CD4-positive, alpha-beta T cell treated with Interleukin-12 subunit alpha and Interleukin-12 subunit beta, for 1 hour (primary cell): ENCODE results near the gene CD59.

Experiments used
- DNase-seq: peaks from one replicate; pipeline ENCODE4 v3.0.0-alpha.2; 2020

CD59 gene, protein sequence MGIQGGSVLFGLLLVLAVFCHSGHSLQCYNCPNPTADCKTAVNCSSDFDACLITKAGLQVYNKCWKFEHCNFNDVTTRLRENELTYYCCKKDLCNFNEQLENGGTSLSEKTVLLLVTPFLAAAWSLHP

DNA sequence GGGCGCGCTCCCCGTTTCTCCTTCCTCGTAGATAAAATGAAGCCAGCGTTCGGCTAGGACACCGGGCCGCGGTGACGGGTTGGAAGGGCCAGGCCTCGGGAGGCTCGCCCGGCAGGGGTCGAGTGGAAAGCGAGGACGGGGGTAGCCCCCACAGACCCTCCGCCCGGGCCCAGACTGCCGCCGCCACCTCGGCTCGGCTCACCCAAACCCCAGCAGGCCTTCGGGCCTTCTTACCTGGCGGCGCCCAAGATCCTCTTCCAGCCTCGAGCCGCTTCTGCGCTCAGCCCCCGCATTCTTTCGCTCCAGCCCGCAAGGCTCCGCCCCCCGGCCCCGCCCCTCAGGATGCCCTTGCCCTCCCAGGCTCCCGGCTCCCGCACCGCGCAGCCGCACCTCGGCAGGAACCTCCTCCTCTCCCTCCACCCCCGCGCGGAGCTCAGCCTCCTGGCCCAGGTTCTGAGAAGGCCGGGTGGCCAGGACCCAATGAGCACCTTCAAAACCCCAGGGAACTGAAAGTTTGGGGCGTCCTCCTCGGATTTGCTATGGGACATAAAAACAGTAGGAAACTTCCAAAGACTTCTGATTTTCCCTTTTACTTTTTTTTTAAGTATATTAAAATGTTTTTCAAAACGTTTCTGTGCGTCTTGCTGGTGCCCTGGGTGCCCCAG is at the start of gene CD59:
Gene CD59 (minus strand): TSS at position 276 of the 665 bp plus-strand sequence. CDS start 13,978 bp downstream, outside the sequence.
- DNase-seq: peak; percentile 91

DNA sequence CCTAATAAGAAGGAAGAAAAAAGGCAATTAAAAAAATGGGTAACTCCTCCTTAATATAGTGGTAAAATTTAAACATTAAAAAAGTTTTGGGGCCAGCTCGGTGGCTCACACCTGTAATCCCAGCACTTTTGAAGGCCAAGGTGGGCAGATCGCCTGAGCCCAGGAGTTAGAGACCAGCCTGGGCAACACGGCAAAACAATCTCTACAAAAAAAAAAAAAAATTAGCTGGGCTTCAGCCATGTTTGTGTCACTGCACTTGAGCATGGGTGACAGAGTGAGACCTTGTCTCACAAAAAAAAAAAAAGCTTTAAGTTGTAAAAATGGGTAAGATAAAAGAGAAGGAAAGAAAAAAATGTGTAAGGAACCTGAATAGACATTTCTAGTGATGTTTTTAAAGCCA is 49.4 kb upstream of the CD59 start:
- DNase-seq: no peak

DNA sequence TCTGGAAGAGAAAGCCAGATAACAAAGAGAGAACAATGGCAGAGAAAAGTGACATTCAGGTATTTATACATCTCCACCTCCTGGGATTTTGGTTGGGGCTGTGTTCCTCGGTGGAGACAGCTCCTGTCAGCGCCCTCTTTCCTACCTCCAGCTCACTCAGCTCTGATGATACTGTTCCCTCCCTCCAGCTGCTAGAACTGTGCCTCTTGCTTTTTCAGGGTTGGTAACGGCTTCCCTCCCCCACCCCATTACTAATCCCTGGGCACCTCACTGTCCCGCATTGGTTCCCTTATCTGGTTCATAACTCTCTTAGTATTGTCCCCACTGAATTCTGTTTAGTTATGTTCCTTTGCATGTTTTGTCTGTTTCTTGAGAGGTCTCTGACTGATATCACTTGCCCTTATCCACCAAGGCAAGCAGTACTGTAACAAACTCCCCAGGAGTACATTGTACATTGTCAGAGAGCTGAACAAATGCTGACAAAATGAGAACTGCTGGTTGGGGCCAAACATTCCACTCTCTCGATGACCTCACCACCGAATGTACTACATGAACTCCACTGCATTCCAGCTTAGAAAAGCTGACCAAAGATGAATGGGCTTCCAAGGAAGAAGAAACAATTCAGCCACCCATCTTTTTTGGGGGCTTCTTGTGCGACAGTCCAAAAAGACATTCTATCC is 43.8 kb upstream of the CD59 start:
- DNase-seq: no peak

DNA sequence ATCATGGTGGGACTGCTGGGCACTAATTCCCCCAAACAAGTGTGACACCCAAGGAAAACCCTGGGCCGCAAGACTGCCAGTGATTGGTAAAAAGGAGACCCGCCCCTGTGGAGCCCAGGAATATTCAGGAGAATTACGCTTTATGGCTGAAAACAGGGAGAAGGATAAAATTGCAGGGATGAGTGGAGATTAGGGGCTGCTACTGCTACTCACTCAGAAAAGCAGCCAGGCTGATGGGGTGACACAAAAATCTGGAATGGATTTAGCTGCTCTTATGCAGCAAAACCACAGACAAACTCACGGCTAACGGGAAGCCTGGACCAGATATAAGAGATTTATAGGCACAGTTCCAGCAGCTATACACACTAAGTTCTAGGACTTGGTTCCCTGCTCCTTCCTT is 42.5 kb upstream of the CD59 start:
- no peak for DNase-seq

DNA sequence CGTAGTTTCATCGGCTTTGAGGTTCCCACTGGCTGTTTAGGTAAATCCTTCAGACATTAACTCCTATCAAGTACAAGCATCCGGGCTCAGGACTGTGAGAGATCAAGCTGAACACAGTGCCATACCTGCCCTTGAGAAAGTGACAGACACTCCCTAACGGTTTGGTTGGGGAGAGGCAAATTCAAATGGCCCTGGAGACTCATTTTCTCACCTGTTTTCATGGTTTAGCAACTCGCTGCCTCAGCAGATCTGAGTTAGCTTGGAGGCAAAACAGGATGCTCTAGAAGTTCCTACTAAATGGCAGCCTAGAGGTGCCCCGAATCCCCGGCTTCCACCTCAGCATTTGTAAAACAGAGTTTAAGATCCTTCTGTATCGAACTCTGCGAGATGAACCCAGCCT is 41.7 kb upstream of the CD59 start:
- DNase-seq: peak; percentile 48

DNA sequence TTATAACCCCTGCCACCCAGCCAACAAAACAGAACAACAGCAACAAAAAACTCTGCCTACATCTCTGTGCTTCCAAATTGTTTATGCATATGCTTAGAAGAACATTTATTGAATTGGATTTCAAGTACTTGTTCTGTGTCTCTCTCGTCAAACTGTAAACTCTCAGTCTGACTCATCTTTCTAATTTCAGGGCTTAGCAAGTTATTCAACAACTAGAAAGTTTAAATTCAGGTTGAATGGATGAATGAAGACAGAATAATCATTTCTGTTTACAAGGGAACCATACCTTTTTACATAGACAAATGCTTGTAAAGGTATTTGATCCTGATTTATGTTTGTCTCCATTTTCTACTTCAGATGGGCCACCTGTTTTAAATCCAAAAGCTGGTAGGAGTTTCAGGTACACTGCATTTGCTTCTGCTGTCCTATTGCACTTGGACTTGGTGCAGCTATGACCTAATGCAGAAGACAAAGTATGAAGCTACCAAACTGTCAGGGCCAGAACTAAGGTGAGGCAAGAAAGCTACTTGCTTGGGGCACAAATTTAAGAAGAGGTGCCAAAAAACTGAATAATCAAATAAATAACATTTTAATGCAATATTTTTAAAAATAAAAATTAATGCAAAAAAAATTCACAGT is 39.7 kb upstream of the CD59 start:
- no peak for DNase-seq

DNA sequence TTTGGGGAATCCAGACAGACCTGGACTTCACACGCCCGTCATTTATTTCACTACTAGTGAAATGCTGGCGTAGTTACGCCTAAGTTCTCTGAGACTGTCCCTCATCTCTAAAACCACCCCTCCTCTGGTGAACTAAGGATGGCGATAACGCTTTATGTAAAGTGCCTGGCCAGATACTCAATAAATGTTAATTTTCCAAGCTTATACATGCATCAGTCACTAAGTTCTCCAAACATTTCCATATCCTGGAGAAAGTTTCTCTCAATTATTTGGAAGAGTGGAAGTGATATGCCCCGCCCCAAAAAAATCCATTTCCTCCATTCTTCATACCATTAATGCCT is 39.2 kb upstream of the CD59 start:
- DNase-seq: no peak

DNA sequence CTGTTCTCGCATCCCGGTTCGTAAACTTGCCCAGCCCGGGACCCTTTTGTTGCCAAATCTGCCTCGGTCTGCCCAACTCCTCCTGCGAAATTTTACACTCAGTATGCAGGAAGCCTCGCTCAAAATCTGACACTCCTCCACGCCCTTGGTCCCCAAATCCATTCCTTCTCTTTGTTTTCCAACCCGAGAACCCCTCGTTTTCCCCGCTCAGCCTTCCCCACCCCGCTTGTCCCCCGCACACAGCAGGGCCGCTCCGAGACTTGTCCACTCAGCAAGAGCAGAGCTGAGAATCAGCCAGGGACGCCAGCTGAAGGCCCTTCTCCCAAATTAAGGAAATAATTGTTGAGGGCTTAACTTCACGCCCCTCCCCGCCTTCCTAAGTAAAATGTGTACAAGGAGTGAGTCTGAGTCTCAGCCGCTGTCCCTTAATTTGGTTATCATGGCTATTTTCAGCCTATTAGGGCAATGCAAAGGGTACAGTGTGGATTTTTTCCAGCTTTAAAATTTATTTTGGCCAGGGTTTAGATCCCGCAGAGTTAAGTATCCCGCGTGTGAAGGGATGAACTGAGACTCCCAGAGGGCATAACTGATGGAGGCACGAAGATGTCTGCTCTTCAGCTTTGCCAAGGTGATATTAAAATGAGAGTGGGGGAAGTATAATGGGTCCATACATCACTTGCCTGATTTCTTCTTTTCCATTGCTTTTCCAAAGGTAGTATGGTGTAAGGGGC is 38.7 kb upstream of the CD59 start:
- no peak for DNase-seq

DNA sequence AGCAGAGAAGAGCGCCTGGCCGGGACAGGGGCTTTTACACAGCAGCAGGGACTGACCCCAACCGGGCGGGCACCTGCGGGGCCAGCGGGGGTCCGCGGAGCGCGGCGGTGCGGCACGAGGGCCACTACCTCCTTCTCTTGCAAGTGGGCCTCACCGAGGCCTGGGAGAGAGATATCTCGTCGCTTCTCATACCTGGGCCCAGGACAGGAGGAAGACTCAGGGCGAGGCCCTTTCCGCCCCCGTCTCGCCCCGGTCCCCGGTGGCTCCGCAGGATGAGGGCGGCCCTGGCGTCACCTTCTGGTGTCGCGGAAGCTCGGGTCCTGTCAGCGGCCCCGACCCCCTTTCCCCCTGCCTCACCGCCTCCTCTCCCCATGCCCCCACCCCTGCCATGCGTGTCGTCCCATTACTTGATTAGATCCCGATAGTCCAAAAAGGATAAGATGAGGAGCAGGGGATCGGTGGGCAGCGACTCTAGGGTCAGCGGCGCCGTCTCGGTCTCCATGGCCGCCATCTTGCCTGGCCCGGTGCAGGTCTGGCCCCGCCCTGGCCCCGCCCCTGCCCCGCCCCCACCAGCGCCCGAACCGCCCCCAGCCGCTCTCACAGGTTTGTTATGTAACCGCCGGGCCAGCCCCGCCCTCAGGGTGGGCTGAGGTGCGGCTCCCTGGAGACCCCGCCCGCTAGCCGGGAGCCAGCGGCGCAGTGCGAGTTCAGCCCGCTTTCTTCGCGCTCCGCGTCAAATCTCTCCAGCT is 37.9 kb upstream of the CD59 start, which contains the start of gene FBXO3:
Gene FBXO3 (minus strand): TSS at position 534 of the 749 bp plus-strand sequence. CDS start 23 bp downstream, at position 511.
- peak; percentile 91 for DNase-seq

DNA sequence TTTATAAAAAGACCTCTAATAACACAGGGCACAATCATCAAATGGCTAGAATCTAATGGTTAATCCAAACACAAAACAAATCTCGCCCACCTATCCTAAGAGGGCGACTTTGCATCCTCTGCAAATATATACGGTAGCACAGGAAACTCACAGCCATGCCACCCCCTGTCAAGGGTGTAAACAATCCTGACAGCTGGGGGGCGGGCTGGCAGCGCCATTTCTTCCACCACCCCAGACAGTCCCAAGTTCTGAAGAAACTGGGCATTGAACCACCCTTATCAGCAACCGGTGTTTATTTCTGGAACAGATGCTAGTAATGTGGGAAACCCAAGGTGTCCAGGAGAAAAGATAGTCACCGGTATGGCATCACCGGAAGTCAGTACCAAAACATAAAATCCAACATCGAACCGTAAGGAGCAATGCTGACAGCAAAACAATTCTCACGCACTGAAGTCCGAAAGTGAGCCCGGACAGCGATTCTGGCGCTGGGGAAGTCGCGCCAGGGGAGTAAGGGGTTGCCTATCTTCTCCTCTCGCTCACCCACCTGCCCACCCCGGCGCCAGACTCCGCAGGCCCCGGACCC is 37.3 kb upstream of the CD59 start:
- DNase-seq: peak; percentile 39

DNA sequence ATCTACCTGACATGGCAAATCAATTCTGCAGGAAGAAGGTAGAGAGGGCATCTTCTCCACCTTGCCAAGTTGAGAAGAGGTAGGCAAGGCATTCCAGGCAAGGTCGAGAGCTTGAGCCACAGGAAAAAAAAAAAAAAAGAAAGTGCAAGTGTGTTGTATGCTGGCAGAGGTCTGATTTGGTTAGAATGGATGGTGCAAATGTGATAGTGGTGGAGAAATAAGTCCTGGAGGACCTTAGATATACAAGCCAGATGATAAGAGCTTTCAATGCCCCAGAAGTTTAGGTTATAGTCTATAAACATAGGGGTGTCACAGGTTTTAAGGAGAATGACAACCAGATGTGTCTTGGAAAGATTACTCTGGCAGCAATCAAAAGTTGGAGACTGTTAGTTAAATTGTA is 36.6 kb upstream of the CD59 start:
- no peak for DNase-seq

DNA sequence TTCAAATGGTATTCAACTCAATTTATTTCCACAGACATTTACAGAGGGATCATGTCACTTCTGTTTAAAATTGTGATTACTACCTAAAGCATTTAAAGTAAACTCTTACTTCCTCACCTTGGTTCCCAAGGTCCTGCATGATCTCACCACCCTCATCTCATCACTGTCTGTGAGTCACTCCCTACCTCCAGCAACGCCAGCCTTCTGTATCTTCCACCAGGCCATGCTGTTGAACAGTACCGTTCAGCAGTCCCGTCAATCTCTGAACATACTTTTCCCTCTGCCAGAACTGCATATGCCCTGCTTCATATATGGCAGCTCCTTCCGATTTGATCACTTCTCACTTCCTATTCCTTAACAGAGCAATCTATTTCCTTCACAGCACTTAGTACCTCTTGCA is 36.1 kb upstream of the CD59 start:
- DNase-seq: no peak

DNA sequence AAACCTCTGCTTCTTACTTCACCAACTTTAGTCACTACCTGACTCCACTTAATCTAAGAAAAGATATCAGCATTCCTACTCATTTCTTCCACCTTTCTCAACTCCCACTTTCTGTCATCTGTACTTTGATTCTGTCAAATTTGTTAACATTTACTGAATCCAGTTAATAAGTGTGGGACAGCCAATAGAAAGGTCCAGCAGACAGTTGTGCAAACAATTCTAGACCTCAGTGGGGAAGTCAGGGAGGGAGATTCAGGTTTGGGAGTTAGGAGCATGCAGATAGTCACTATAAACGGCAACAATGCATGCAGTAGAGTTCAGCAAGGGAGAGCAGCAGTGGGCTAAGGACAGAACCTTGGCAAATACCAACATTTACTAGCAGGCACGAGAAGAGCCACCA is 34.0 kb upstream of the CD59 start:
- DNase-seq: no peak

DNA sequence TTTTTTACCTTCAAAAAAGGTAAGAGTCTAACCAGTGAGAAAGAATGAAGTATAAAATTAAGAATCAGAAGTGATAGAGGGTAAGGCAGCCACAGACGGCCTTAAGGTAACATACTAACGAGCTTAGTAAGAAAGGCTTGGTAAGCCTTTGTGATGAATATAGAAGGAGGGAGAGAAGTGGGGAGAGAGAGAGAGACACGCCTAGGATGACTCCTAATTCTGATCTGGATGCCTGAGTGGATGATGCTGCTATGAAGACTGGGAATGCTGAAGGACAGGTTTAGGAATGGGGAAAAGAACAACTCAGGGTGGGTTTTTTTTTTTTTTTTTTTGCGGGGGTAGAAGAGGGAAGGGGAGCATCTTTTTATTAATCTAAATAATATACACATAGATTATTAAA is 33.3 kb upstream of the CD59 start:
- DNase-seq: no peak

DNA sequence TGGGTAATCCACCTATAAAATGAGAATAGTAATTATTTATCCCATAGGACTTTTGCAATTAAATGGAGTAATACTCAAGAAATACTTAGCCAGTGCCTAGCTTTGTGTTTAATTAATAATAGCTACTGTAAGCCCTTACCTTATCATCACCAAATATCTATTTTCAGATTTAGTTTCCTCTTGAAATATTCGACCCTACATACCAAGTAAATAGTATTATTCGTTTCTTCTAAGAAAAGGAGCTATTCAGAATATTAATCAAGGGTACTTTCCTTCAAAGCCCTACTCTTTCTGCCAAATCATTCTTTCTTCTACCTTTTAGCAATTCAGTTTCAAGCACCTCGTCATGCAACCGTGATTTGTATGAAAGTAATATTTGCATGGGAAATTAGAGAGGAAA is 31.4 kb upstream of the CD59 start:
- DNase-seq: no peak

DNA sequence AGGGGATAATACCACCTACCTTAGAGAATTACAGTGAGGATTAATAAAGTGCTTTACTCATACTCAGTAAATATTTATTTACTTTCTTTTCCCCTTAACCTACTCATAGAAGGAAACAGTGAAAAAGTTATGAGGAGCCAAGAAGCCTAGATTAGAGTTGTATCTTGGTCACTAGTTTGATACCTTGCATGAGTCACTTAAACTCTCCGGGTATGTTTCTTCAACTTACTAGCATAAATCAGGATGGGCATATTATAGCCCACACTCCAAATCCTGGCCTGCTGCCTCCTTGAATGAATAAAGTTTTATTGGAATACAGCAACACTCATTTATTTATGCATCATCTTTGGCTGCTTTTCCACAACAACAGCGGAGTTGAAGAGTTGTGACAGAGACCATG is 29.9 kb upstream of the CD59 start:
- DNase-seq: no peak

DNA sequence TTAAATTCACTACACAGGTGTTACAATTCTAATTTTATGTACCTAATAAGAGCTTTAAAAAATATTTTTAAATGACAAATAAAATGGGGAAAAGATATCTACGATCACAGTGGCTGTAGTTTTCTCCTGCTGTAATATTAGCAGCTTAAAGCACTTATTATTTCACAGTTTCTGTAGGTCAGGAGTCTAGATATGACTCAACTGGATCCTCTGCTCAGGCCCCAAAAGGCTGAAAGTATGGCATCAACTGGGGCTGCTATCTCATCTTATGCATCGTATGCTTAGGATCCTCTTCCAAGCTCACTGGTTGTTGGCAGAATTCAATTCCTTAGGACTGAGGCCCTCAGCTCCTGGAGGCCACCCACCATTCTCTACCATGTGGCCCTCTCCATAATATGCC is 25.2 kb upstream of the CD59 start:
- DNase-seq: no peak

DNA sequence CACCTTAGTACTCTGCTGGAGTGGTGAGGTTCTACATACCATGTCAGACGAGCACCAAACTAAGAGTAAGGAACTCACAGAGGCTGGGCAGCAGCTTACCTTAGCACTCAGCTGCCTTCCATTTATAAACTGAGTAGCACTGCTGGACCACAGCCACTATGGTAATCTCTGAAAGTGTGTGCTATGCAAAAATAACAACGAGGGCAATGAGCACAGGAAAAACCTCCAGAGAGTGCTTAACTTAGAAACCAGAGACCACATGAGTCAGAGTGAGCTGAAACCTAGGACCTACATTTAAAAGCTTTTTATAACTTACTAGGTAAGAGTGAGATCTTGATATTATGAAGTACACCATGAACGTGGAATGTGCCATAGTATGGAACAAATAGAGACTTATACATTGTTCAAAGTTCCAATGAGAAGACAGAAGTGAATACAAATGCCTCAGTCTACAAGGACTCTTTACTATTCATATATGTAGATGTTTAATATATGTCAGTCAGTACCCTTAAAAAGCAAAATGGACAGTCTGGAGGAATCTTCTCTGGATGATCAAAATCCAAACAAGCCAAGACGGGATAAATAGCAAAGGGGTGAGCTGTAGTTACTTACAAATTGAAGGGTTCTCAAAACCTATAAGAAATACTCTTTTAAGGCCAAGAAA is 17.2 kb upstream of the CD59 start:
- DNase-seq: no peak

DNA sequence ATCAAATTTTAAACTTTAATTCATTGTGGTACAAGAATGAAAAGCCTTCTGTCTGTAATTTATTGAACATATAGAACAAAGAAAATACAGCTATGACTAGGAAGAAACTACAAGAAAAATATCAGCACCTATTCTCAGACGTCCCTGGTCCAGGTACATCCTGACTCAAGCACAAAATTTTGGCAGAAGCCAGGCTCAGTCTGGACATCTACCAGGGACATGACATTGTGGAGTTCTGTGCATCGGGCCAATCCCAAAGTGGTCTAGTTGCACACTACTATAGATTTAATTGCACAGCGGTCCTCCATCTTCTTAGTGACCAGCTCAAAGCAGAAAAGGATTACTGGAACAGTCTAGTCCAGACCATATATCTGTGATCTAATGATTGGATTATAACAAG is 15.7 kb upstream of the CD59 start:
- DNase-seq: no peak

DNA sequence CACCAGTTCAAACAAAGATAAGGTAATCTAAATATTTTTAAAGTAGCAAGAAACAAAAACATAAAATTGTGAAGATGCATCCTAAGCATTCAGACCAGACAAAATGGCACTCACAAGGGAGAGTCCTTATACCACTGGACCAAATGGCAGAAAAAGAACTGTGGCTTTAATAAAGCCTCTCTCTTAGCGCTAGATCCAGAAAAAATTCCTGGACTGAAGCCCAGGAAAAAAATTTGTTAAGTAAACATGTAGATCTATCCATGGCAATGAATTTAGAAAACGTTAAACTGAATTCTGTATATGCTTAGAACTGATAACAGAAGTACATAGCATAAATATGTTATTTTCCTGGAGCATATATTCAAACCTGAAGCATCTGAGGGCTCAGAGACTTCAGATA is 11.8 kb upstream of the CD59 start:
- DNase-seq: no peak

DNA sequence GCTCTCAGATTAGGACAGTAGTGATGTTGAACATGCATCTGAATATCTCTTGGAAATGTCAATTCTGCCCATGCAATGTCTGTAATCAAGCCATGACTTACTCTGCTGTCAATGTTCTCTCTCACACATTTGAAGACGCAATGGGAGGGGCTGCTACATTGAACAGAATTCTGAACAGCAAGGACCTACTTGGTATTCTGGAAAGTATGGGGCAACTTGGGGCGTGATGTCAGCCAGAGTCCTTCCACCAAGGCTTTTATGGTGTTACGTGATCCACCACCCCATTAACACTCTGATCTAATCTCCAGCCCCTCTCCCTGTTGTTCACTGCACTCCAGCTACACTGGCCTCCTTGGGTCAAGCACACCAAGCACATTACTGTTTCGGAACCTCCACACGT is 7.1 kb upstream of the CD59 start:
- DNase-seq: no peak
